Heart right ventricle (tissue), 16 donors: ENCODE measurements around the gene TMEM41B. TPM values are rescaled to one million over a fixed set of nuclear protein-coding genes. Genes with fewer than 3 reads are reported as not detected.

Source experiments
- ATAC-seq, 8 donors: fragments of 200-7000 bp; cut with Tn5 transposase; one replicate each; pipeline ENCODE4 v1.9.1; 2020; ENCODE audit warnings: mild to moderate bottlenecking in 8 of 8, moderate library complexity in 8 of 8, moderate number of reproducible peaks in 1 of 8
- DNase-seq, 2 donors: peaks; one replicate each; pipeline ENCODE4 v3.0.0-alpha.2; 2020
- H3K27ac ChIP-seq, 10 donors: fragments of 200-600 bp; sonication (generic) in 2 of 10; one replicate each; pipeline versions ENCODE4 v1.5.0 to v1.8.0; 2020 to 2022; ENCODE audit warnings: mild to moderate bottlenecking in 3 of 10
- H3K27me3 ChIP-seq, 7 donors: fragments of 200-600 bp; one replicate each; pipeline ENCODE4 v1.8.0; 2021 to 2022; ENCODE audit warnings: mild to moderate bottlenecking in 2 of 7
- H3K36me3 ChIP-seq, 9 donors: fragments of 200-600 bp; sonication (generic) in 1 of 9; one replicate each; pipeline versions ENCODE4 v1.5.0 to v1.8.0; 2020 to 2022; ENCODE audit warnings: mild to moderate bottlenecking in 2 of 9
- H3K4me1 ChIP-seq, 9 donors: fragments of 200-600 bp; sonication (generic) in 1 of 9; one replicate each; pipeline versions ENCODE4 v1.5.0 to v1.8.0; 2020 to 2022; ENCODE audit warnings: mild to moderate bottlenecking in 4 of 9
- H3K4me3 ChIP-seq, 10 donors: fragments of 200-600 bp; sonication (generic) in 2 of 10; one replicate each; pipeline versions ENCODE4 v1.5.0 to v1.8.0; 2020 to 2022; ENCODE audit warnings: mild to moderate bottlenecking in 7 of 10, moderate library complexity in 2 of 10
- H3K9me3 ChIP-seq, 11 donors: fragments of 200-600 bp in 10 of 11; sonication (generic) in 2 of 11; one replicate each; pipeline versions ENCODE4 v1.5.0 to v1.8.0; 2013 to 2022; ENCODE audit warnings: mild to moderate bottlenecking in 2 of 11, control low read depth in 1 of 11, moderate library complexity in 1 of 11
- CTCF ChIP-seq, 9 donors: fragments of 200-600 bp; sonication (generic) in 2 of 9; IDR thresholded peaks; one replicate each; pipeline versions ENCODE4 v1.5.0 to v1.8.0; 2021 to 2022; ENCODE audit warnings: antibody characterized with exemption in 9 of 9, mild to moderate bottlenecking in 5 of 9, moderate library complexity in 1 of 9
- WGBS, 2 donors: extraction: QIAGEN DNeasy Blood & Tissue Kit; methylation state at CpG; one replicate each; pipeline ENCODE4 v1.1.7; 2013; ENCODE audit warnings: inconsistent platforms in 1 of 2; 5-methylcytosine and 5-hydroxymethylcytosine counted together
- intact Hi-C, 10 donors: fragments of 100-400 bp; cut with DNase I; formaldehyde crosslinking; loops; one replicate each; pipeline versions ENCODE4 v1.11.1 to v1.14.2; 2022
- polyA plus RNA-seq, 2 donors: library from polyadenylated mRNA; stranded (reverse); fragments of 200-250 nt; gene quantifications; one replicate each; pipeline ENCODE4 v1.2.3, GENCODE V29; 2013
- total RNA-seq, 10 donors: library from RNA; stranded (reverse); fragmentation: NEBNext Ultra II Directional in 3 of 10; extraction: Animal tissue kit (Norgen Biotek cat#: 25700) in 3 of 10; gene quantifications; one replicate each; pipeline versions ENCODE4 v1.2.1 to v1.2.4, GENCODE V29; 2021 to 2023
- donor health status: Arrhythmogenic right ventricular cardiomyopathy.
- donor health status: ischemic (EF 13 %, LVEDD 7.1; RV severe dilation, severe dysfunction).
- donor health status: healthy with polysubstance abuse.
- donor health status: DM: no; HTN: yes; CAD: no.
- donor health status: DM: no; HTN: no; CAD: no.
- donor health status: ischemic (EF 25% LVEDD 6.9; RV normal size, moderate dysfunction).
- donor health status: ischemic (EF 25% LVEDD 5.7; RV mildly dilated, moderate dysfunction).
- donor health status: healthy.
- donor health status: DM: yes; HTN: yes; CAD: no.
- donor health status: Ischemic cardiomyopathy.
- donor health status: ischemic (EF 35%, LVEDD 5.7; RV mildly dilated, moderate dysfunction).
- donor health status: nonischemic (EF 11% LVEDD 7.7; RV severe dilation, severe dysfunction).
- donor health status: DM: yes; HTN: yes; CAD: no.
- donor health status: PGD.
- donor health status: ischemic (EF 29% LVEDD 5.4; RV normal size, mild dysfunction).
- donor health status: nonischemic (EF 23%, LVEDD 6.1; RV moderate dilation, normal function).

TMEM41B gene
- total and polyA plus RNA-seq, 12 donors: 11.6 to 25.1 (median 20.4) TPM

GRCh38 chr11:9254416-9254815 lies 60.0 kb downstream of the TMEM41B start:
- no peaks in the 10 kb centered on the region for H3K27me3 ChIP-seq
- TF ChIP-seq CTCF (IDR thresholded peaks at IDR 0.05): no peak
- ATAC-seq (no peak), DNase-seq (no peak)
- peaks cover 0 to 25% (median 5%) of the 10 kb centered on the region in 9 donors for H3K36me3 ChIP-seq
- H3K27ac ChIP-seq: peak overlapping the region in 3 of 10 donors; percentile 46 to 83 (median 83)
- H3K4me1 ChIP-seq: peaks cover 3 to 73% (median 53%) of the 10 kb centered on the region in 9 donors
- WGBS, 2 donors: 76 to 78% methylated on average over 3 of the region's 3 CpGs
- intact Hi-C loops: loop anchor here in 1 of 10 donors (10.0 kb wide), 1 partner anchor 50 kb away; no protein-coding TSS in a partner anchor
- H3K9me3 ChIP-seq: no peaks in the 10 kb centered on the region
- H3K4me3 ChIP-seq: no peak overlapping the region

GRCh38 chr11:9253086-9253485 lies 61.3 kb downstream of the TMEM41B start:
- intact Hi-C loops: loop anchor here in 1 of 10 donors (10.0 kb wide), 1 partner anchor 48 kb away; no protein-coding TSS in a partner anchor

GRCh38 chr11:9251311-9251710 lies 63.1 kb downstream of the TMEM41B start:
- intact Hi-C loops: loop anchor here in 1 of 10 donors (10.0 kb wide), 1 partner anchor 47 kb away; no protein-coding TSS in a partner anchor
- Histone ChIP-seq H3K27me3 (no peaks in the 10 kb centered on the region), H3K4me3 (no peak overlapping the region), H3K9me3 (no peaks in the 10 kb centered on the region), H3K4me1 (peaks cover 3 to 82% (median 51%) of the 10 kb centered on the region in 9 donors), H3K27ac (peak overlapping the region in 5 of 10 donors; percentile 15 to 83 (median 45)), H3K36me3 (peaks cover 0 to 25% (median 5%) of the 10 kb centered on the region in 9 donors)
- TF ChIP-seq CTCF (IDR thresholded peaks at IDR 0.05): no peak
- ATAC-seq (no peak), DNase-seq (no peak)
- 76 to 83% methylated on average over 3 of the region's 3 CpGs for WGBS, 2 donors

More at GRCh38 chr11:9253086-9253485, 61.3 kb downstream of the TMEM41B start:
- H3K27me3 ChIP-seq: no peaks in the 10 kb centered on the region
- no peak for DNase-seq
- peak overlapping the region in 3 of 10 donors; percentile 1 to 23 (median 20) for H3K4me3 ChIP-seq
- peaks cover 0 to 25% (median 5%) of the 10 kb centered on the region in 9 donors for H3K36me3 ChIP-seq
- H3K4me1 ChIP-seq: peaks cover 3 to 68% (median 51%) of the 10 kb centered on the region in 9 donors
- WGBS, 2 donors: 45 to 62% methylated on average over 3 of the region's 3 CpGs
- ATAC-seq: peak; percentile 36 to 77 (median 61)
- H3K27ac ChIP-seq: peak overlapping the region in 9 of 10 donors; percentile 31 to 83 (median 62)
- no peaks in the 10 kb centered on the region for H3K9me3 ChIP-seq
- TF ChIP-seq CTCF (IDR thresholded peaks at IDR 0.05): no peak

- DNase-seq (no peak), ATAC-seq (peak in 2 of 8 donors; percentile 35)
- TF ChIP-seq CTCF (IDR thresholded peaks at IDR 0.05): no peak
- peaks cover 0 to 17% (median 1%) of the 10 kb centered on the region in 9 donors for H3K36me3 ChIP-seq
- WGBS, 2 donors: 16 to 21% methylated on average over 2 of the region's 2 CpGs
- H3K27me3 ChIP-seq: no peaks in the 10 kb centered on the region
- intact Hi-C loops: loop anchor here in 1 of 10 donors (10.0 kb wide), 1 partner anchor 45 kb away; no protein-coding TSS in a partner anchor
- H3K4me1 ChIP-seq: peaks cover 3 to 82% (median 51%) of the 10 kb centered on the region in 9 donors
- no peaks in the 10 kb centered on the region for H3K9me3 ChIP-seq
- peak overlapping the region in 6 of 10 donors; percentile 7 to 83 (median 30) for H3K27ac ChIP-seq
- H3K4me3 ChIP-seq: no peak overlapping the region
These were observed 64.2 kb downstream of the TMEM41B start for GRCh38 chr11:9250139-9250582.
